PFSK-1 (cell line): ENCODE measurements around the gene MAPK7.

ENCODE experiments used
- FOXP2 ChIP-seq: optimal IDR thresholded peaks from 2 replicates; pipeline ENCODE3; 2011; ENCODE audit warnings: borderline replicate concordance, control low read depth, inconsistent platforms; ENCODE audit not compliant: insufficient read depth; ENCODE audit errors: extremely low read length, extremely low read depth
- POLR2AphosphoS5 ChIP-seq: IDR thresholded peaks from 2 replicates; pipeline ENCODE4 v1.6.1; 2012; ENCODE audit warnings: low read depth, mild to moderate bottlenecking, control low read depth, low read length, moderate library complexity
- REST ChIP-seq, 2 experiments: IDR thresholded peaks; 2 replicates each; pipeline versions ENCODE4 v1.6.1 to v1.8.0; 2011 to 2012; ENCODE audit warnings: low read depth in 2 of 2, low read length in 2 of 2, control low read depth in 1 of 2, inconsistent platforms in 1 of 2, mild to moderate bottlenecking in 1 of 2, moderate library complexity in 1 of 2; ENCODE audit not compliant: insufficient read depth in 1 of 2
- SIN3A ChIP-seq: IDR thresholded peaks from 2 replicates; pipeline ENCODE4 v1.6.1; 2012; ENCODE audit warnings: mild to moderate bottlenecking, low read length, moderate library complexity, borderline replicate concordance; ENCODE audit not compliant: insufficient read depth
- TAF1 ChIP-seq: IDR thresholded peaks from 2 replicates; pipeline ENCODE4 v1.6.1; 2012; ENCODE audit warnings: low read length, control low read depth, borderline replicate concordance; ENCODE audit not compliant: insufficient read depth

MAPK7 gene

GRCh38 chr17:19409509-19409908 is 31.2 kb downstream of the MAPK7 start:
- TF ChIP-seq FOXP2 (no peak), POLR2AphosphoS5 (no peak), REST (IDR thresholded peaks at IDR 0.05; ENCODE audit: insufficient read depth in 1 of 2, low read depth in 2 of 2, low read length in 2 of 2) (no peak), TAF1 (no peak), SIN3A (no peak)

GRCh38 chr17:19410091-19410490 is 31.8 kb downstream of the MAPK7 start:
- TF ChIP-seq POLR2AphosphoS5: no peak
- TF ChIP-seq FOXP2: no peak
- no peak for TF ChIP-seq REST (IDR thresholded peaks at IDR 0.05; ENCODE audit: insufficient read depth in 1 of 2, low read depth in 2 of 2, low read length in 2 of 2)
- TF ChIP-seq TAF1: no peak
- TF ChIP-seq SIN3A: no peak

DNA sequence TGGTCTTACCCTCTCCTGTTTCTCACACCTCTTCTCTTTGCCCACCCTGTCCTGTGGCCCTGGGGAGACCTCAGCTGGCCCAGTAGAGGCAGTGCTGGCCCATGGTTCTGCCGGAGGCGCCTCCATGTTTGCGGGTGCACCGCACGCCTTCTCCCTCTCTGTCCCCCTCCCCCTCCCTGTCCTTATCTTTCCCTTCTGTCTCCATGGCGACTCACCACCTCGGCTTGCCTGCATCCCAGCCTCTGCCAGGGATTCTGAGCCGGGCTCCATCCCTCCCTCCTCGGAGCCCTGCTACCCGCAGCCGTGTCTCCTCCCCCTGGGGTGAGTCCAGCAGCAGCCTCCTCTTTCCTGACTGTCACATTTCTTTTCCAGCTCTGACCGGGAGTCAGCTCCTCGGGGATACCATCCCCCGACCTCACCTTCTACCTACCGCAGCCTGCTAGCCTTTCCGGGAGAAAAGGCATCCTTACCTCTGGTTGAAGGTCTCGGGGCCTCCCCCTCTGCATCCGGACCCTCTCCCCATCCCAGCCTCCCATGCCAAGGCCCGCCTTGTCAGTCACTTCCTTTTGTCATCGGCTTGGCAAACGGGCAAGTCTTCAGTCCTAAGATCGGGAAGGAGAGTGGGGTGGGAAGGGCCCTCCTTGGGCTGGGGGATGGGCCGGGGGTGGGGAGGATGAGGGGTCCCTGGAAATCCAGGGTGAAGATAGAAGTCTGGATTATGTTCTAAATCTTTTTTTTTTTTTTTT is 32.8 kb downstream of the MAPK7 start, which contains the start of gene RNF112:
TSS of gene RNF112 (plus strand) at position 358 of the 746 bp plus-strand sequence. CDS start at position 535, 177 bp downstream.
- TF ChIP-seq FOXP2: no peak
- no peak for TF ChIP-seq TAF1
- no peak for TF ChIP-seq POLR2AphosphoS5
- no peak for TF ChIP-seq SIN3A
- no peak for TF ChIP-seq REST (IDR thresholded peaks at IDR 0.05; ENCODE audit: insufficient read depth in 1 of 2, low read depth in 2 of 2, low read length in 2 of 2)

- no peak for TF ChIP-seq FOXP2
- TF ChIP-seq POLR2AphosphoS5: no peak
- no peak for TF ChIP-seq REST (IDR thresholded peaks at IDR 0.05; ENCODE audit: insufficient read depth in 1 of 2, low read depth in 2 of 2, low read length in 2 of 2)
- TF ChIP-seq SIN3A: no peak
- TF ChIP-seq TAF1: no peak
Observed at GRCh38 chr17:19411631-19412030, 33.3 kb downstream of the MAPK7 start.
